IMR-90 (cell line): Measurements from ENCODE around the gene ZNF816. TPM values are rescaled to one million over a fixed set of nuclear protein-coding genes. Genes with fewer than 3 reads are reported as not detected.

Source experiments
- ATAC-seq: fragments of 200-7000 bp; cut with Tn5 transposase; 2 replicates; pipeline ENCODE4 v1.9.1; 2020; ENCODE audit warnings: low read depth, mild to moderate bottlenecking, moderate library complexity
- BruUV-seq: library from RNA; stranded (reverse); fragments of 400-500 nt; replicated peaks from 2 replicates; lab custom pipeline; 2021; lab: Mats Ljungman, UMichigan
- CTCF ChIA-PET: fragments of 300-600 bp; formaldehyde crosslinking; extraction: SDS; loops from one replicate; lab custom pipeline; 2021; ENCODE audit warnings: antibody characterized with exemption; lab: Yijun Ruan, JAX
- POLR2A ChIA-PET: fragments of 300-600 bp; sonication (Branson Sonifier 250); formaldehyde crosslinking; loops from one replicate; lab custom pipeline; 2022; ENCODE audit warnings: antibody characterized with exemption; ENCODE audit not compliant: unreplicated experiment; lab: Charles Lee
- DNase-seq: peaks from one replicate; pipeline ENCODE4 v3.0.0; 2013
- H2AFZ ChIP-seq: replicated peaks from 2 replicates; pipeline ENCODE3; 2013; ENCODE audit warnings: low read length, mild to moderate bottlenecking; ENCODE audit not compliant: poor library complexity
- H2AK5ac ChIP-seq: 2 replicates; pipeline ENCODE4 v1.6.1; 2013; ENCODE audit warnings: low read depth, low read length, inconsistent platforms
- H2AK9ac ChIP-seq: replicated peaks from 2 replicates; pipeline ENCODE3; 2013; ENCODE audit warnings: mild to moderate bottlenecking, low read depth, low read length, moderate library complexity; ENCODE audit not compliant: poor library complexity
- H2BK120ac ChIP-seq: 2 replicates; pipeline ENCODE4 v1.6.1; 2013; ENCODE audit warnings: low read depth, low read length, inconsistent platforms
- H2BK15ac ChIP-seq: 3 replicates; pipeline ENCODE4 v1.6.1; 2013; ENCODE audit warnings: low read depth, low read length, inconsistent platforms
- H2BK20ac ChIP-seq: 2 replicates; pipeline ENCODE4 v1.6.1; 2013; ENCODE audit warnings: low read depth, mild to moderate bottlenecking, inconsistent platforms, low read length, moderate library complexity
- H2BK5ac ChIP-seq: 2 replicates; pipeline ENCODE4 v1.6.1; 2013; ENCODE audit warnings: mild to moderate bottlenecking, low read depth, low read length, inconsistent platforms; ENCODE audit not compliant: poor library complexity, severe bottlenecking
- H3K14ac ChIP-seq: replicated peaks from 2 replicates; pipeline ENCODE4 v1.6.1; 2013; ENCODE audit warnings: low read depth, low read length, inconsistent platforms
- H3K18ac ChIP-seq: 2 replicates; pipeline ENCODE4 v1.6.1; 2013; ENCODE audit warnings: low read depth, low read length, control low read depth
- H3K23ac ChIP-seq: 2 replicates; pipeline ENCODE4 v1.6.1; 2013; ENCODE audit warnings: low read depth, low read length, inconsistent platforms
- H3K27ac ChIP-seq: 2 replicates; pipeline ENCODE4 v1.5.1; 2013; ENCODE audit warnings: mild to moderate bottlenecking, control low read depth, low read length; ENCODE audit not compliant: insufficient read depth
- H3K27me3 ChIP-seq: 2 replicates; pipeline ENCODE4 v1.6.1; 2013; ENCODE audit warnings: low read length; ENCODE audit not compliant: control insufficient read depth, insufficient read depth
- H3K36me3 ChIP-seq: 2 replicates; pipeline ENCODE4 v1.6.1; 2013; ENCODE audit warnings: low read length, mixed read lengths; ENCODE audit not compliant: control insufficient read depth, insufficient read depth
- H3K4ac ChIP-seq: 2 replicates; pipeline ENCODE4 v1.6.1; 2013; ENCODE audit warnings: low read depth, low read length, inconsistent platforms
- H3K4me1 ChIP-seq: 2 replicates; pipeline ENCODE4 v1.6.1; 2013; ENCODE audit warnings: low read length, mixed read lengths; ENCODE audit not compliant: control insufficient read depth, insufficient read depth
- H3K4me2 ChIP-seq: 2 replicates; pipeline ENCODE4 v1.6.1; 2013; ENCODE audit warnings: low read depth, mild to moderate bottlenecking, control low read depth, low read length, moderate library complexity
- H3K4me3 ChIP-seq: 2 replicates; pipeline ENCODE4 v1.5.1; 2013; ENCODE audit warnings: low read depth, mild to moderate bottlenecking, control low read depth, low read length, moderate library complexity; ENCODE audit not compliant: insufficient read depth
- H3K56ac ChIP-seq: 2 replicates; pipeline ENCODE4 v1.6.1; 2013; ENCODE audit warnings: low read length, inconsistent platforms; ENCODE audit not compliant: insufficient read depth; ENCODE audit errors: extremely low read depth
- H3K79me1 ChIP-seq, 2 experiments: 2 replicates each; pipeline ENCODE4 v1.6.1; 2013; ENCODE audit warnings: low read length in 2 of 2, inconsistent platforms in 1 of 2, low read depth in 1 of 2
- H3K9ac ChIP-seq: 2 replicates; pipeline ENCODE4 v1.6.1; 2013; ENCODE audit warnings: low read depth, low read length, control low read depth
- H3K9me1 ChIP-seq: 2 replicates; pipeline ENCODE4 v1.6.1; 2013; ENCODE audit warnings: low read length, inconsistent platforms; ENCODE audit not compliant: insufficient read depth
- H3K9me3 ChIP-seq: 2 replicates; pipeline ENCODE4 v1.6.1; 2013; ENCODE audit warnings: low read length; ENCODE audit not compliant: control insufficient read depth, insufficient read depth
- H4K20me1 ChIP-seq: 2 replicates; pipeline ENCODE4 v1.6.1; 2013; ENCODE audit warnings: low read length, inconsistent platforms; ENCODE audit not compliant: insufficient read depth
- H4K5ac ChIP-seq: 2 replicates; pipeline ENCODE4 v1.6.1; 2013; ENCODE audit warnings: mild to moderate bottlenecking, low read depth, low read length, control low read depth
- H4K8ac ChIP-seq, 2 experiments: 2 replicates each; pipeline ENCODE4 v1.6.1; 2013; ENCODE audit warnings: low read depth in 2 of 2, low read length in 2 of 2, control low read depth in 1 of 2, inconsistent platforms in 1 of 2
- H4K91ac ChIP-seq: 2 replicates; pipeline ENCODE4 v1.6.1; 2013; ENCODE audit warnings: low read depth, low read length, inconsistent platforms; ENCODE audit not compliant: insufficient read depth
- BHLHE40 ChIP-seq: fragments of 150-350 bp; IDR thresholded peaks from 2 replicates; pipeline ENCODE4 v1.6.1; 2016; ENCODE audit warnings: mild to moderate bottlenecking, low read depth, low read length
- CEBPB ChIP-seq: IDR thresholded peaks from 2 replicates; pipeline ENCODE4 v1.6.1; 2012; ENCODE audit warnings: low read depth, low read length, improper control_type of control experiment
- CHD1 ChIP-seq: IDR thresholded peaks from 2 replicates; pipeline ENCODE4 v1.6.1; 2012; ENCODE audit warnings: low read depth, low read length, improper control_type of control experiment
- FOS ChIP-seq: fragments of 150-350 bp; IDR thresholded peaks from 2 replicates; pipeline ENCODE4 v1.6.1; 2016; ENCODE audit warnings: low read depth, low read length
- MAFK ChIP-seq: IDR thresholded peaks from 2 replicates; pipeline ENCODE4 v1.6.1; 2012; ENCODE audit warnings: low read depth, low read length, improper control_type of control experiment
- MAZ ChIP-seq: IDR thresholded peaks from 2 replicates; pipeline ENCODE4 v1.6.1; 2012; ENCODE audit warnings: low read depth, mild to moderate bottlenecking, low read length, improper control_type of control experiment, moderate library complexity, borderline replicate concordance
- MXI1 ChIP-seq: IDR thresholded peaks from 2 replicates; pipeline ENCODE4 v1.6.1; 2012; ENCODE audit warnings: low read depth, mild to moderate bottlenecking, low read length, moderate library complexity, borderline replicate concordance
- NFE2L2 ChIP-seq: fragments of 150-350 bp; IDR thresholded peaks from 2 replicates; pipeline ENCODE4 v1.6.1; 2016; ENCODE audit warnings: low read depth, mild to moderate bottlenecking, low read length
- POLR2A ChIP-seq: IDR thresholded peaks from 2 replicates; pipeline ENCODE4 v1.6.1; 2012; ENCODE audit warnings: mild to moderate bottlenecking, low read depth, low read length
- RAD21 ChIP-seq: IDR thresholded peaks from 2 replicates; pipeline ENCODE4 v1.6.1; 2012; ENCODE audit warnings: low read length, improper control_type of control experiment
- RCOR1 ChIP-seq: IDR thresholded peaks from 2 replicates; pipeline ENCODE4 v1.6.1; 2012; ENCODE audit warnings: mild to moderate bottlenecking, low read length, improper control_type of control experiment; ENCODE audit not compliant: insufficient replicate concordance
- RFX5 ChIP-seq: IDR thresholded peaks from 2 replicates; pipeline ENCODE4 v1.8.0; 2012; ENCODE audit warnings: low read depth, mild to moderate bottlenecking, low read length, moderate library complexity
- SMC3 ChIP-seq: fragments of 150-350 bp; IDR thresholded peaks from 2 replicates; pipeline ENCODE4 v1.6.1; 2016; ENCODE audit warnings: low read depth, mild to moderate bottlenecking, antibody characterized with exemption, low read length, moderate library complexity
- WGBS, 2 experiments: methylation state at CpG; one replicate each; pipeline versions ENCODE4 v1.1.5 to v1.1.7; 2013; ENCODE audit warnings: missing lambda C conversion rate in 2 of 2; ENCODE audit not compliant: insufficient read length in 1 of 2; ENCODE audit errors: extremely low coverage in 2 of 2; 5-methylcytosine and 5-hydroxymethylcytosine counted together
- dilution Hi-C: fragments of 300-500 bp; cut with HindIII; formaldehyde crosslinking; loops from one replicate; pipeline ENCODE4 v1.14.3; 2018; ENCODE audit warnings: low sequenced_read_pairs; ENCODE audit not compliant: unreplicated experiment
- in situ Hi-C: fragments of 300-500 bp; cut with MboI; formaldehyde crosslinking; loops from 3 replicates; pipeline ENCODE4 v1.14.3; 2019; ENCODE audit warnings: low sequenced_read_pairs, inconsistent platforms, mixed read lengths
- intact Hi-C: fragments of 100-400 bp; cut with micrococcal nuclease; formaldehyde crosslinking; loops from 2 replicates; pipeline ENCODE4 v1.10.0; 2022
- polyA plus RNA-seq, 3 experiments: library from polyadenylated mRNA; depleted of rRNA; stranded (reverse); fragments of >200 nt; gene quantifications; 2 replicates each; pipeline ENCODE4 v1.2.3, GENCODE V29; 2012; ENCODE audit warnings: low replicate concordance in 1 of 3
- total RNA-seq: library from RNA; depleted of rRNA; stranded (reverse); fragments of >200 nt; gene quantifications from 2 replicates; pipeline ENCODE4 v1.2.3, GENCODE V29; 2012
- TF ChIP-seq, protein P1 (sequence below): conservative IDR thresholded peaks from 2 replicates; pipeline ENCODE4 v1.5.1; 2012; ENCODE audit warnings: mild to moderate bottlenecking, low read depth, low read length, improper control_type of control experiment
- TF ChIP-seq, protein P2 (sequence below): fragments of 150-350 bp; IDR thresholded peaks from 2 replicates; pipeline ENCODE4 v1.6.1; 2017; ENCODE audit warnings: mild to moderate bottlenecking, antibody characterized with exemption, low read length, low read depth
- TF ChIP-seq, protein P3 (sequence below): fragments of 150-350 bp; IDR thresholded peaks from 2 replicates; pipeline ENCODE4 v1.6.1; 2016; ENCODE audit warnings: low read depth, mild to moderate bottlenecking, low read length, moderate library complexity, borderline replicate concordance

The ZNF816 gene
- total and polyA plus RNA-seq, 2 of the 4 experiments (the other 2 are of a cell fraction), result 1.6 to 12.0 TPM

DNA sequence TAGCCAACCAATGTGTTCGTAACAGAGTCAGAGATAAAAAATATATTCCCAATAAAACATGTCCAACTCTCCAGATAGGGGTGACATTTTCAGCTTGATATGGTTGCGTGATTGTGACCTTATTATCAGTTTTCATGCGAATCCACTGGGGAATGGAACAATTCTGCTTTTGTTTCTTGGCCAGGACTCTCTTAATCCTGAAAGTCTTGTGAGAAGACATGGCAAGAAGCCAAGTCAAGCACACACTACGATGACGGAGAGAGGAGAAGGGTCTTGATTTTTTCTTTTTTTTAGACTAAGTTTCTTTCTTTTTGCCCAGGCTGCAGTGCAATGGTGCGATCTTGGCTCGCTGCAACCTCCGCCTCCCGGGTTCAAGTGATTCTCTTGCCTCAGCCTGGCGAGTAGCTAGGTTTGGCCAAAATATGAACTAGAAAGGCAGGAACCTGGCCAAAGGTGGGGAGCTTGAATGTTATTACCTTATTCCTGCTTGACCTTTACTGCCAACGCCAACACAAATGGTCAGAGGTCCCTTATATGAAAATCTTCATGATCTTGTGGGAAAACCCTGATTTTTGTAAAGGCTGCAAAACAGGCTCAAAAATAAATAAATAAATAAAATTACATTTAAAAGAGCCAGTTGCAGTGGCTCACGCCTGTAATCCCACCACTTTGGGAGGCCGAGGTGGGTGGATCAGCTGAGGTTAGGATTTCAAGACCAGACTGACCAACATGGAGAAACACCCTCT lies 14.5 kb downstream of the ZNF816 start:
- TF ChIP-seq, protein P1, sequence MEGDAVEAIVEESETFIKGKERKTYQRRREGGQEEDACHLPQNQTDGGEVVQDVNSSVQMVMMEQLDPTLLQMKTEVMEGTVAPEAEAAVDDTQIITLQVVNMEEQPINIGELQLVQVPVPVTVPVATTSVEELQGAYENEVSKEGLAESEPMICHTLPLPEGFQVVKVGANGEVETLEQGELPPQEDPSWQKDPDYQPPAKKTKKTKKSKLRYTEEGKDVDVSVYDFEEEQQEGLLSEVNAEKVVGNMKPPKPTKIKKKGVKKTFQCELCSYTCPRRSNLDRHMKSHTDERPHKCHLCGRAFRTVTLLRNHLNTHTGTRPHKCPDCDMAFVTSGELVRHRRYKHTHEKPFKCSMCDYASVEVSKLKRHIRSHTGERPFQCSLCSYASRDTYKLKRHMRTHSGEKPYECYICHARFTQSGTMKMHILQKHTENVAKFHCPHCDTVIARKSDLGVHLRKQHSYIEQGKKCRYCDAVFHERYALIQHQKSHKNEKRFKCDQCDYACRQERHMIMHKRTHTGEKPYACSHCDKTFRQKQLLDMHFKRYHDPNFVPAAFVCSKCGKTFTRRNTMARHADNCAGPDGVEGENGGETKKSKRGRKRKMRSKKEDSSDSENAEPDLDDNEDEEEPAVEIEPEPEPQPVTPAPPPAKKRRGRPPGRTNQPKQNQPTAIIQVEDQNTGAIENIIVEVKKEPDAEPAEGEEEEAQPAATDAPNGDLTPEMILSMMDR, result no peak
- TF ChIP-seq CEBPB (no peak), MXI1 (no peak), SMC3 (no peak), NFE2L2 (no peak), MAZ (no peak), BHLHE40 (no peak), CHD1 (no peak), RAD21 (no peak), POLR2A (no peak), RFX5 (no peak), RCOR1 (no peak), MAFK (no peak), FOS (no peak)
- TF ChIP-seq, protein P2, sequence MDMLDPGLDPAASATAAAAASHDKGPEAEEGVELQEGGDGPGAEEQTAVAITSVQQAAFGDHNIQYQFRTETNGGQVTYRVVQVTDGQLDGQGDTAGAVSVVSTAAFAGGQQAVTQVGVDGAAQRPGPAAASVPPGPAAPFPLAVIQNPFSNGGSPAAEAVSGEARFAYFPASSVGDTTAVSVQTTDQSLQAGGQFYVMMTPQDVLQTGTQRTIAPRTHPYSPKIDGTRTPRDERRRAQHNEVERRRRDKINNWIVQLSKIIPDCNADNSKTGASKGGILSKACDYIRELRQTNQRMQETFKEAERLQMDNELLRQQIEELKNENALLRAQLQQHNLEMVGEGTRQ, result no peak
- TF ChIP-seq, protein P3, sequence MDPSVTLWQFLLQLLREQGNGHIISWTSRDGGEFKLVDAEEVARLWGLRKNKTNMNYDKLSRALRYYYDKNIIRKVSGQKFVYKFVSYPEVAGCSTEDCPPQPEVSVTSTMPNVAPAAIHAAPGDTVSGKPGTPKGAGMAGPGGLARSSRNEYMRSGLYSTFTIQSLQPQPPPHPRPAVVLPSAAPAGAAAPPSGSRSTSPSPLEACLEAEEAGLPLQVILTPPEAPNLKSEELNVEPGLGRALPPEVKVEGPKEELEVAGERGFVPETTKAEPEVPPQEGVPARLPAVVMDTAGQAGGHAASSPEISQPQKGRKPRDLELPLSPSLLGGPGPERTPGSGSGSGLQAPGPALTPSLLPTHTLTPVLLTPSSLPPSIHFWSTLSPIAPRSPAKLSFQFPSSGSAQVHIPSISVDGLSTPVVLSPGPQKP, result no peak
- Histone ChIP-seq H3K23ac (no peak overlapping the region), H2BK120ac (no peak overlapping the region), H3K56ac (no peak overlapping the region), H2BK5ac (no peak overlapping the region), H2AK9ac (no peak overlapping the region), H4K8ac (no peak overlapping the region), H2AFZ (no peak overlapping the region), H3K9me3 (peaks cover 44% of the 10 kb centered on the region), H2BK15ac (no peak overlapping the region), H3K4me1 (no peaks in the 10 kb centered on the region), H3K79me1 (no peaks in the 10 kb centered on the region), H4K5ac (no peak overlapping the region), H4K91ac (no peak overlapping the region), H2AK5ac (no peak overlapping the region), H3K4me2 (no peak overlapping the region), H3K14ac (no peak overlapping the region), H3K9me1 (no peaks in the 10 kb centered on the region), H3K4ac (no peak overlapping the region), H3K27ac (no peak overlapping the region), H3K27me3 (no peaks in the 10 kb centered on the region), H2BK20ac (no peak overlapping the region), H3K9ac (no peak overlapping the region), H3K4me3 (no peak overlapping the region), H3K36me3 (peaks cover 28% of the 10 kb centered on the region), H3K18ac (no peak overlapping the region), H4K20me1 (no peaks in the 10 kb centered on the region)
- ChIA-PET POLR2A (no interaction called here), CTCF (interaction anchor here (0.8 kb wide), 1 partner anchor 420 kb away, joined by 3 read pairs; no protein-coding TSS in a partner anchor)
- dilution Hi-C loops (no loop called here), intact Hi-C loops (no loop called here), in situ Hi-C loops (no loop called here)
- DNase-seq (no peak), ATAC-seq (no peak)
- 80% methylated on average over 1 of the region's 13 CpGs; no CpG with 5 or more reads in 1 of the 2 experiments for WGBS, 2 experiments
- no TSS peak for BruUV-seq
